GM19239 (cell line): ENCODE results near the gene PKD1.

Experiments
- DNase-seq: peaks from one replicate; pipeline ENCODE4 v3.0.0; 2011; ENCODE audit warnings: low spot score; ENCODE audit not compliant: insufficient read length
- FAIRE-seq: peaks from 2 replicates; lab custom pipeline; 2011; peaks lifted over from hg19 to GRCh38; lab: Jason Lieb, UNC

PKD1 gene

GRCh38 chr16:2082171-2082982 lies 53.3 kb downstream of the PKD1 start:
- FAIRE-seq (no peak), DNase-seq (no peak)

DNA sequence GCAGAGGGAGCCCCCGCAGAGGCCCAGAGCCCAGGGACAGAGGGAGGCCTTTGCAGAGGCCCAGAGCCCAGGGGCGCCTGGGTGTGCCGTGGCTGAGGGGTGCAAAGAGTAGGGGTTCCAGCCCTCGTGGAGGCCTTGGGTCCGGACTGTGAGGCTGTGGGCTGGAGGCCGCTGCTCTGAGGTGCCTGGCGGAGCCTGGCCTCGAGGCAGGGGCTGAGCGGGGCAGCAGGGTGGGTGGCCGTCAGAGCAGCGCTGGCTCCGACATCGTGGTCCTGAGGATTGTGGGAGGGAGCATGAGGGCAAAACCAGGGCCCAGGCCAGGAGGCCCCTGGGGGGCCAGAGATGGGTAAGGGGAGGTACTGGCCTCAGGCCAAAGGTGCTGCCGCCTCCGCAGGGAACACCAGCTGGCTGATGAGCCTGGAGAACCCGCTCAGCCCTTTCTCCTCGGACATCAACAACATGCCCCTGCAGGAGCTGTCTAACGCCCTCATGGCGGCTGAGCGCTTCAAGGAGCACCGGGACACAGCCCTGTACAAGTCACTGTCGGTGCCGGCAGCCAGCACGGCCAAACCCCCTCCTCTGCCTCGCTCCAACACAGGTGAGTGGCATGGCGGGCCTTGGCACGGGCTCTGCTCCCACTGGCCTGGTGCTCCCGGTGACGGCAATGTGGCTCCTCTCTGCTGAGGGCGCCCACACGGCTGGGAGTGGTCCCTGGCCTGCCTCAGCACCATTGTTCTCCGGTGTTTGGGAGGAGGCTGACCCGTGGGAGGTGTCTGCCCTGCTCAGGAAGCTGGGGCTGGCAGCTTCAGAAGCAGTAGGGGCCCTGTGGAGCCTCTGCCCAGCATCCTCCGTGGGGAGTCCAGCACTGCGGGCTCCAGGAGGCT lies 54.3 kb downstream of the PKD1 start:
- no peak for FAIRE-seq
- DNase-seq = no peak

DNA sequence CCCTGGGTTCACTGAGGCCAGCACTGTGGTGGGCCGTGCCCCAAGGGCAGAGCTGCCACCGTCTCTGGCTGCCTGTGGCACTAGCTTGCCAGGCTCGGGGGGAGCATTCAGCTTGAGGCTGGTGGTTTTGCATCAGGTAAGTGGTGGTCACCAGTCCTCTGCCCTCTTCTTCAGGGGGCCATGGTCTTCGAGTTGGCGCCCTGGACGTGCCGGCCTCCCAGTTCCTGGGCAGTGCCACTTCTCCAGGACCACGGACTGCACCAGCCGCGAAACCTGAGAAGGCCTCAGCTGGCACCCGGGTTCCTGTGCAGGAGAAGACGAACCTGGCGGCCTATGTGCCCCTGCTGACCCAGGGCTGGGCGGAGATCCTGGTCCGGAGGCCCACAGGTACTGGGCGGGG lies 55.7 kb downstream of the PKD1 start:
- FAIRE-seq = no peak
- DNase-seq = no peak

- DNase-seq = no peak
- FAIRE-seq = no peak
Observed at GRCh38 chr16:2079311-2079800, 56.3 kb downstream of the PKD1 start.

GRCh38 chr16:2078691-2079090 lies 57.0 kb downstream of the PKD1 start:
- DNase-seq (no peak), FAIRE-seq (no peak)

DNA sequence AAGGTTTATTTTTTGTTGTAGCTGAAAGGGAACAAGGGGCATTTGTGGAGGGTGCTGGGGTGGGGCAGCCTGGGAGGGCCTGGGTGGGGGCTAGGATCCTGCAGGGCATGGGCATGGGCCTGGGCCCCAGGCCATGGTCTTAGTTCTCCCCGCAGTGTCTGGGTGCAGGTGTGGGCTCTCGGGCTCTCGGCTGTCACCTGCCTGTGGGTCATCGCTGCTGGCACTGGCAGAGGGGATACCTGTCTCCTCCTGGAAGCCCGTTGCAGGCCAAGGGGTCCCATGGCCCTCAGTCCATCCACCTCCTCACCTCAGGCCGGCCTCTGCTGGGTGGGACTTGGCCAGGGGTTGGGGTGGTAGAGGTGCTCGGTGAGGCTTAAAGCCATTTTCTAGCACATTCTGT lies 57.6 kb downstream of the PKD1 start:
- no peak for FAIRE-seq

GRCh38 chr16:2077696-2078095 lies 58.0 kb downstream of the PKD1 start:
- FAIRE-seq = no peak
- DNase-seq = no peak

More for the DNA sequence above, 57.6 kb downstream of the PKD1 start:
- no peak for DNase-seq

- FAIRE-seq (no peak), DNase-seq (no peak)
Observed at GRCh38 chr16:2077016-2077415, 58.7 kb downstream of the PKD1 start.

DNA sequence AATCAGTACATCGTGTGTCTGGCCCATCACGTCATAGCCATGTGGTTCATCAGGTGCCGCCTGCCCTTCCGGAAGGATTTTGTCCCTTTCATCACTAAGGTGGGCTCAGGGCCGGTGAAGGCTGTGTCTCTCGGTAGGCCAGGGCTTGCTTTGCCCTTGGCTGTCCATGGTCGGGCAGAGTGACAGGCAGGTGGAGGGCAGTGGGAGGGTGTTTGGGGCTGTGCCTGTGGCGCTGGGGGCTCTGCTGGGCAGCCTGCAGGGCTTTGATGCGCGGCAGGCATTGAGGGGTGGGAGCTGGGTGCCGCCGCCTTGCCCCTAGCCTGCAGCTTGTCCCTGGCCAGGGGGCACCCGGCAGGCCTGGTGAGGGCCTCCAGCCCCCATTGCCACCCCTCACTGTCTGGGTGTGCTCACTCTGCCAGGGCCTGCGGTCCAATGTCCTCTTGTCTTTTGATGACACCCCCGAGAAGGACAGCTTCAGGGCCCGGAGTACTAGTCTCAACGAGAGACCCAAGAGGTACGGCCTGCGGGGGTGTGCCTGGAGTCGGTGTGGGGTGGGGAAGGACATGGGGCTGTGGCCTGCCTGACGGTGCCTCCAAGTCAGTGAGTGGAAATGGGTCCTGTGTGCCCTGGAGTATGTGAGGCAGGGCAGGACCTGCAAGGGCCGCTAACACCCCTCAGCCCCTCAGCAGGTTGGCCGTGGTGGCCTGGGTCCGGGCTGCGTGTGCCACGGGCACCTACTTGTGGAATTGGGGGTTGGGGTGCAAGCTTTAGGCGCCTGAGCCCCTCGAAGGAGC lies 59.4 kb downstream of the PKD1 start:
- FAIRE-seq (no peak), DNase-seq (no peak)

- no peak for DNase-seq
- FAIRE-seq = no peak
Observed at GRCh38 chr16:2075631-2076030, 60.1 kb downstream of the PKD1 start.

GRCh38 chr16:2074071-2074470 lies 61.6 kb downstream of the PKD1 start:
- no peak for FAIRE-seq

DNA sequence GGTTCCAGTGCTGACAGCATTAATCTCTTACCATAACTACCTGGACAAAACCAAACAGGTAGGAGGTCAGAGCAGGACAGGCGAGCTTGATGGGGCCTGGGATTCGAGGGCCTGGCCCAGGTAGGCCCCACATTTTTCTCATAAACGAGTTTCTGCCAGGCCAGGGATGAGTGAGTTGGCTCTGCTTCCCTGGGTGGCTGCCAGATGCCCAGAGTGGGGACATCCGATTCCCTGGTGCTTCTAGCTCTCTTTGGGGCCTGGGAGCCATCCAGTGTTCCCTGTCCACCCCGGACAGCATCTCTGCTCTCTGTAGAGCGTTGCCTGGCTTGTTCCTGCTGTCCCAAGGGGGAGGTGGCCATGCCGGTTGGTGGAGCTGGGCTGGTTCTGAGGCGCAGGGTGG lies 62.8 kb downstream of the PKD1 start:
- no peak for DNase-seq
- no peak for FAIRE-seq

More at GRCh38 chr16:2074071-2074470, 61.6 kb downstream of the PKD1 start:
- DNase-seq = no peak

DNA sequence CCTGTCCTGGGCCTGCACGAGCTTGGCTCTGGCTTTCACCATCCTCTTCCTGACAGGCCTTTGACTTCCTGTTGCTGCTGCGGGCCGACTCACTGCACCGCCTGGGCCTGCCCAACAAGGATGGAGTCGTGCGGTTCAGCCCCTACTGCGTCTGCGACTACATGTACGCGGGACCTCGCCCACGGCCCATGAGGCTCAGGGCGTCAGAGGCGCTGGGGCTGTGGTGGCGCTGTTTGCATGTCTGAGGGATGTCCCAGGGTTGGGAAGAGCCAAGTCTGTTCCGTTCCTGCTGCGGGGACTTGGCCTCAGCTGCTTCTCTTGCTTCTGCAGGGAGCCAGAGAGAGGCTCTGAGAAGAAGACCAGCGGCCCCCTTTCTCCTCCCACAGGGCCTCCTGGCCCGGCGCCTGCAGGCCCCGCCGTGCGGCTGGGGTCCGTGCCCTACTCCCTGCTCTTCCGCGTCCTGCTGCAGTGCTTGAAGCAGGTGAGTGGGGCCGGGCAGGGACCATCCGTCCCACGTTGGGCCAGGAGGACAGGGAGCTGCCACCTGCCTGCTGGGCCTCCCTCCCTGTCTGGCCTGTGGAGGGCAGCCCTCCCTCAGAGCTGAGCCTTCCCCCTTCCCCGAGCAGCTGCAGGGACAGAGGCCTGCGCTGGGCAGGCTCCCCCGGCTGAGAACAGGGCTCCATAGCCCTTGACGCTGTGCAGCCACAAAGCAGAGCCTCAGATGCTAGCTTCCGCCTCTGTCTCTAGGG lies 64.1 kb downstream of the PKD1 start:
- no peak for FAIRE-seq
- no peak for DNase-seq

- no peak for FAIRE-seq
- no peak for DNase-seq
Observed at GRCh38 chr16:2070576-2071453, 64.9 kb downstream of the PKD1 start.

DNA sequence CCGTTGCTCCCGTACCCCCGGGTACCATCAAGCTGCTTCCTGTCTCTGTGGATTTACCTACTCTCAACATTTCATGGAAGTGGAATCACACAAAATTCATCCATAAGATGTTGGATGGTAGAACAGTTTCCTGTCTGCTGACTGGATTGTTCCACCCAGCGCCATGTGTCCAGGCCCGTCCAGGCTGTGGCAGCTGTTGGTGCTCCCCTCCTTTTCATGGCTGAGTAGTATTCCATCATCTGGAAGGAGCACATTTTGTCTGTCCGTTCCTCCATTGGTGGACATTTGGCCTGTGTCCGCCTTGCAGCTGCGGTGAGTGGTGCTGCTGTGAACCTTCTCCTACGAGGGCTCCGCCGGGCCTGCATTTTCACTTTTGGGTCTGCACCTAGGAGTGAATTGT lies 69.6 kb downstream of the PKD1 start:
- FAIRE-seq (no peak), DNase-seq (no peak)

GRCh38 chr16:2064368-2064945 lies 71.2 kb downstream of the PKD1 start:
- no peak for DNase-seq
- FAIRE-seq = no peak

GRCh38 chr16:2063861-2064260 lies 71.8 kb downstream of the PKD1 start:
- FAIRE-seq (no peak), DNase-seq (no peak)

- DNase-seq = no peak
- FAIRE-seq = no peak
Observed at GRCh38 chr16:2062801-2063200, 72.9 kb downstream of the PKD1 start.
